ENCODE measurements around the gene MDH1B. TPM values are rescaled to one million over a fixed set of nuclear protein-coding genes. Genes with fewer than 3 reads are reported as not detected.

MDH1B gene
- total RNA-seq, 2 experiments from 2014 or later, result 0.86 TPM

DNA sequence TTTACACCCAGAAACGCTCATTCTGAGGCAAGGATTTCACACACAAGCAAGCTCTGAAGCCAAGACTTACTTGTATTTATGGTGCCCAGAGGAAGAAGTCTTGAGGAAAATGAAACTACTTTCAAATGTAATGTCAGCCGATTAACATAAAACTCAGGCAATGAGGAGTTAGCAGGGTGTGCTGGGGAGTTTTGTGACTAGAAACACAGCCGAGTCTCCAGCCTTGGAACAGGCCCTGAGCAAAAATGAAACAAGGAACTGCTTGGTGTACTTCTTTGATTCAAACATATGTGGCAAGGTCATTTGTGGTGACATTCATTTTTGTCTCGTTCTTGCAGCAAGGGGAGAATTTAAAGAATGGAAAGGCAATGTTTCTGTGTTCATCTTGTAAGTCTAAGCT is 51.4 kb downstream of the MDH1B start:
- no peak overlapping the region for H3K27ac Mint-ChIP-seq
- H3K36me3 Mint-ChIP-seq (ENCODE audit: low read depth), result no peaks in the 10 kb centered on the region
- no peak for DNase-seq
- H3K4me3 Mint-ChIP-seq, result no peak overlapping the region
- CTCF ChIA-PET, result no interaction called here
- peaks cover 5% of the 10 kb centered on the region for H3K27me3 Mint-ChIP-seq (ENCODE audit: low read depth)
- H3K9me3 Mint-ChIP-seq, result no peaks in the 10 kb centered on the region
- peaks cover 3% of the 10 kb centered on the region for H3K4me1 Mint-ChIP-seq (ENCODE audit: low read depth)
- intact Hi-C loops (cut with micrococcal nuclease), result no loop called here

DNA sequence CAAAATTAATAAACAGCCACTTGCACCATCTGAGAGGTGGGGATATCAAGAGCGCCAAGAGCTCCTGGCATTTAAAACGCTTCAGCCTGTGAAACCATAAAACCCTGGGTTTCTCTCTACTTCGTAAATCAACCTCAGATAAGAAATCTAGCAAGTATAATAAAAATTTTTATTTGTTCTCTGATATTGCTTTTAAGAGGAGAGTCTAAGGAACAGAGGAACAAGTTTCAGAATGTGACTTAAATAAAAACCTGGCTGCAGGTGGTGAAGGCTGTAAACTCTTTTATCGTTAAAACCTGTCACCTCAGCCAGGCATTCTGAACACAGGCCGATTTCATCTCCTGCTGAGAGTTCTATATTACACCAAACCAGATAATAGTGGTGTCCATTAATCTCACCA is 56.8 kb downstream of the MDH1B start:
- Mint-ChIP-seq H3K27ac (no peak overlapping the region), H3K9me3 (no peaks in the 10 kb centered on the region), H3K4me3 (no peak overlapping the region), H3K27me3 (ENCODE audit: low read depth) (no peaks in the 10 kb centered on the region), H3K4me1 (ENCODE audit: low read depth) (no peaks in the 10 kb centered on the region), H3K36me3 (ENCODE audit: low read depth) (no peaks in the 10 kb centered on the region)
- intact Hi-C loops (cut with micrococcal nuclease), result no loop called here
- CTCF ChIA-PET, result interaction anchor here (1.1 kb wide), 1 partner anchor 72 kb away, joined by 3 read pairs; no protein-coding TSS in a partner anchor
- no peak for DNase-seq

GRCh38 chr2:206707164-206707701 is 57.9 kb downstream of the MDH1B start:
- CTCF ChIA-PET, result interaction anchor here (1.1 kb wide), 1 partner anchor 73 kb away, joined by 3 read pairs; no protein-coding TSS in a partner anchor
- Mint-ChIP-seq H3K9me3 (no peaks in the 10 kb centered on the region), H3K27me3 (ENCODE audit: low read depth) (no peaks in the 10 kb centered on the region), H3K4me3 (no peak overlapping the region), H3K36me3 (ENCODE audit: low read depth) (no peaks in the 10 kb centered on the region), H3K27ac (no peak overlapping the region), H3K4me1 (ENCODE audit: low read depth) (no peaks in the 10 kb centered on the region)
- intact Hi-C loops (cut with micrococcal nuclease), result no loop called here
- no peak for DNase-seq

DNA sequence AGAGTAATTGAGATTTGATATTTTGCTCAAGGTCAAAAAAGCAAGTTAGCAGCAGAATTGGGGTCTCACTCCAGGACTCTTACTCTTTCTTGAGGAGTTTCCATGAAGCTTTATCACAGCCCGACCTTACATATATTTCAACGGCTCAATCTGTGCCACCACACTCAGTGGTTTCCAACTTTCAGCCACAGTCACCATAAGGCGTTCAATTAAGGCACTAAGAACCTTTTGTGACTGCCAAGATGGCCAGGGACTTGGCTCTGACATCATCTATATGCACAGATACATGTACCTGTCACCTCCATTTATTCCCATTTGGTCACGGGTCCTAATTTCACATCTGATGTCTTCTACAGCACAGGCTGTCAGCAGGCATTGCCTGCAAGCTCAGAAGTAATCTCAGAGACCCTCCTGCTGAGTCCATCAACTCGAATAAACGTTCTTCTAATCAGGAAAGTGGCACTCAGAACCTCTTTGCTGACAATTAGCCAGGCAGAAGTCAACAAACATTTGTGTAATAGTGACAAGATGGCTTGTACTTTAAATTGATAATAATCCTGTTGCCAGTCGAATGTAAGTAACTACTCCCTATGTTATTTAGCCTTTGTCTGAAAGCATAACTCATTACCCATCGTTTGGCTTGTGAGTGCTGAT is 63.0 kb downstream of the MDH1B start:
- Mint-ChIP-seq H3K27ac (no peak overlapping the region), H3K4me1 (ENCODE audit: low read depth) (peaks cover 4% of the 10 kb centered on the region), H3K27me3 (ENCODE audit: low read depth) (peaks cover 5% of the 10 kb centered on the region), H3K4me3 (no peak overlapping the region), H3K9me3 (no peaks in the 10 kb centered on the region), H3K36me3 (ENCODE audit: low read depth) (no peaks in the 10 kb centered on the region)
- intact Hi-C loops (cut with micrococcal nuclease), result no loop called here
- CTCF ChIA-PET, result no interaction called here
- no peak for DNase-seq

DNA sequence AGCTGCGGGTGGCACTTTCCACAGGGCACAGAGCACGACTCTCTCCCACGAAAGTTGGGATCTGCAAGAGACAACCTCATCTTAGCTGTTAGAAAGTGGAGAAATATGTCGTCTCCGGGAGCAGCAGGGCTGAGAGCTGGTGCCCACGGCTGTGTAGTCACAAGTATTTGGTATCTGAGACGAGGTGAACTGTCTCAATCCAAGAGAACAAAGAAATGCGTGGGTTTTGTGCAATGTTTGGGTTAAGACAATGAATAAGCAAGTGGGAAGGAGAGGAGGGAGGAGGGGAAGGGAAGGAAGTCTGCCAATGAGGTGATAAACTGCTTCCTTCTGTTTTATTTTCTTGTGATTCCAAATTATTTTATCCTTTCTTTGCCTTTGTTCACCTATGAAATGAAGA is 65.0 kb downstream of the MDH1B start:
- Mint-ChIP-seq H3K27me3 (ENCODE audit: low read depth) (peaks cover 5% of the 10 kb centered on the region), H3K9me3 (no peaks in the 10 kb centered on the region), H3K27ac (no peak overlapping the region), H3K4me1 (ENCODE audit: low read depth) (peaks cover 4% of the 10 kb centered on the region), H3K4me3 (no peak overlapping the region), H3K36me3 (ENCODE audit: low read depth) (no peaks in the 10 kb centered on the region)
- no peak for DNase-seq
- intact Hi-C loops (cut with micrococcal nuclease), result no loop called here
- CTCF ChIA-PET, result interaction anchor here (2.1 to 2.2 kb wide), 2 partner anchors 82 to 774 kb away, joined by 5 to 8 read pairs; no protein-coding TSS in a partner anchor

- peaks cover 4% of the 10 kb centered on the region for H3K4me1 Mint-ChIP-seq (ENCODE audit: low read depth)
- DNase-seq, result no peak
- H3K36me3 Mint-ChIP-seq (ENCODE audit: low read depth), result no peaks in the 10 kb centered on the region
- H3K27ac Mint-ChIP-seq, result no peak overlapping the region
- no peaks in the 10 kb centered on the region for H3K9me3 Mint-ChIP-seq
- no peak overlapping the region for H3K4me3 Mint-ChIP-seq
- CTCF ChIA-PET, result interaction anchor here (1.1 to 2.2 kb wide), 3 partner anchors 84 to 775 kb away, joined by 3 to 8 read pairs (median 5); no protein-coding TSS in a partner anchor
- H3K27me3 Mint-ChIP-seq (ENCODE audit: low read depth), result peaks cover 5% of the 10 kb centered on the region
- intact Hi-C loops (cut with micrococcal nuclease), result no loop called here
Observed at GRCh38 chr2:206698811-206699210, 66.3 kb downstream of the MDH1B start.

DNA sequence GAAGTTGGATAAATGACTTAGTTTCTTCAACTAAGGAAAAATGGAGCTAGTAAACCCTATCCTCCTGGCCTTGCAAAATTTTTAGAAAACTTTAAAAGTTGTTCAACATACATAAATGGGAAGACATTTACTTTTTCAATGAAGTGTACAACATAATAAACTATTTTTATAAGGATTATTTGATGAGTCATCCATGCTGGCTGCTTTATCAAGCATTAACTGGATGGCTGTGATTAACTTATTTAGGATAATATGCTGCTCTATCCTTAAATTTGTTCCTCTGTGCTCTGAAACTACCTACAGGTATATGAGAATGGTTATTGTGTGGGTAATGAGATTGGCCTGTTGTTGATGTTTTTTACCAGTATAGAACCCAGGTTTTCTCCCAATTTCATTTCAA is 68.2 kb downstream of the MDH1B start:
- H3K4me3 Mint-ChIP-seq, result no peak overlapping the region
- intact Hi-C loops (cut with micrococcal nuclease), result no loop called here
- H3K27ac Mint-ChIP-seq, result no peak overlapping the region
- H3K4me1 Mint-ChIP-seq (ENCODE audit: low read depth), result peaks cover 4% of the 10 kb centered on the region
- CTCF ChIA-PET, result interaction anchor here (0.6 to 1.4 kb wide), 3 partner anchors 85 to 776 kb away, joined by 3 to 7 read pairs (median 3); no protein-coding TSS in a partner anchor
- peaks cover 5% of the 10 kb centered on the region for H3K27me3 Mint-ChIP-seq (ENCODE audit: low read depth)
- H3K9me3 Mint-ChIP-seq, result no peaks in the 10 kb centered on the region
- no peak for DNase-seq
- H3K36me3 Mint-ChIP-seq (ENCODE audit: low read depth), result no peaks in the 10 kb centered on the region

GRCh38 chr2:206693399-206694137 is 71.6 kb downstream of the MDH1B start:
- Mint-ChIP-seq H3K36me3 (ENCODE audit: low read depth) (no peaks in the 10 kb centered on the region), H3K27ac (no peak overlapping the region), H3K4me1 (ENCODE audit: low read depth) (peaks cover 3% of the 10 kb centered on the region), H3K9me3 (no peaks in the 10 kb centered on the region), H3K27me3 (ENCODE audit: low read depth) (no peaks in the 10 kb centered on the region), H3K4me3 (no peak overlapping the region)
- CTCF ChIA-PET, result interaction anchor here (1.5 to 2.8 kb wide), 2 partner anchors 89 to 780 kb away, joined by 8 to 15 read pairs; no protein-coding TSS in a partner anchor
- peak; percentile 48 for DNase-seq
- intact Hi-C loops (cut with micrococcal nuclease), result loop anchor here (1.0 to 5.0 kb wide), 8 partner anchors 88 to 1347 kb away; no protein-coding TSS in a partner anchor

GRCh38 chr2:206692971-206693370 is 72.2 kb downstream of the MDH1B start:
- intact Hi-C loops (cut with micrococcal nuclease), result loop anchor here (1.0 to 5.0 kb wide), 8 partner anchors 88 to 1347 kb away; no protein-coding TSS in a partner anchor
- H3K4me3 Mint-ChIP-seq, result no peak overlapping the region
- CTCF ChIA-PET, result no interaction called here
- no peaks in the 10 kb centered on the region for H3K9me3 Mint-ChIP-seq
- DNase-seq, result no peak
- no peak overlapping the region for H3K27ac Mint-ChIP-seq
- H3K36me3 Mint-ChIP-seq (ENCODE audit: low read depth), result no peaks in the 10 kb centered on the region
- peaks cover 3% of the 10 kb centered on the region for H3K4me1 Mint-ChIP-seq (ENCODE audit: low read depth)
- H3K27me3 Mint-ChIP-seq (ENCODE audit: low read depth), result no peaks in the 10 kb centered on the region

GRCh38 chr2:206688990-206689389 is 76.1 kb downstream of the MDH1B start:
- H3K27me3 Mint-ChIP-seq (ENCODE audit: low read depth), result peaks cover 2% of the 10 kb centered on the region
- no peaks in the 10 kb centered on the region for H3K9me3 Mint-ChIP-seq
- no peaks in the 10 kb centered on the region for H3K36me3 Mint-ChIP-seq (ENCODE audit: low read depth)
- H3K4me1 Mint-ChIP-seq (ENCODE audit: low read depth), result peaks cover 3% of the 10 kb centered on the region
- no peak overlapping the region for H3K27ac Mint-ChIP-seq
- intact Hi-C loops (cut with micrococcal nuclease), result no loop called here
- CTCF ChIA-PET, result interaction anchor here (0.6 kb wide), 2 partner anchors 35 to 1381 kb away, joined by 4 to 5 read pairs; no protein-coding TSS in a partner anchor
- DNase-seq, result no peak
- no peak overlapping the region for H3K4me3 Mint-ChIP-seq

GRCh38 chr2:206688453-206688852 is 76.7 kb downstream of the MDH1B start:
- peaks cover 2% of the 10 kb centered on the region for H3K27me3 Mint-ChIP-seq (ENCODE audit: low read depth)
- H3K27ac Mint-ChIP-seq, result no peak overlapping the region
- CTCF ChIA-PET, result interaction anchor here (0.6 kb wide), 3 partner anchors 34 to 1381 kb away, joined by 3 to 5 read pairs (median 4); no protein-coding TSS in a partner anchor
- intact Hi-C loops (cut with micrococcal nuclease), result no loop called here
- H3K36me3 Mint-ChIP-seq (ENCODE audit: low read depth), result no peaks in the 10 kb centered on the region
- no peak for DNase-seq
- peaks cover 3% of the 10 kb centered on the region for H3K4me1 Mint-ChIP-seq (ENCODE audit: low read depth)
- no peaks in the 10 kb centered on the region for H3K9me3 Mint-ChIP-seq
- H3K4me3 Mint-ChIP-seq, result no peak overlapping the region
